CD1c-positive myeloid dendritic cell (primary cell): Measurements from ENCODE around the gene BMPR2.

ENCODE experiments used
- DNase-seq: peaks from one replicate; pipeline ENCODE4 v3.0.0-alpha.2; 2016; ENCODE audit errors: extremely low spot score

The BMPR2 gene

DNA sequence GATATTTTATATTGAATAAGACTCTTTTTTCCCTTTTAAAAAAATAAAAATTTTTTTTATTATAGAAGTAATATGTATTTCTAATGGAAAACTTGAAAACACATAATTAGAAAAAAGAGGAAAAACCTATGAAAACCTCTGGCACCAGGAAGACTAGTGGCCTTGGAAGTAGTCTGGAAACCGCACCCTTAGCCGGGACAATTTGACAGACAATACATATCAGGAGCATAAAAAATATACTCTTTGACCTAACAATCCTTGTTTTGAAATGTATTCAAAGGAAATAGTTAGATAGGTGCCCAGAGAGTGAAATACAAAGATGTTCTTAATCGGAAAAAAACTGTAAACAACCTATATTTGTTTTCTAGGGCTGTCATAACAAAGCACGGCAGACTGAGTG, 223.8 kb downstream of the BMPR2 start:
- no peak for DNase-seq

DNA sequence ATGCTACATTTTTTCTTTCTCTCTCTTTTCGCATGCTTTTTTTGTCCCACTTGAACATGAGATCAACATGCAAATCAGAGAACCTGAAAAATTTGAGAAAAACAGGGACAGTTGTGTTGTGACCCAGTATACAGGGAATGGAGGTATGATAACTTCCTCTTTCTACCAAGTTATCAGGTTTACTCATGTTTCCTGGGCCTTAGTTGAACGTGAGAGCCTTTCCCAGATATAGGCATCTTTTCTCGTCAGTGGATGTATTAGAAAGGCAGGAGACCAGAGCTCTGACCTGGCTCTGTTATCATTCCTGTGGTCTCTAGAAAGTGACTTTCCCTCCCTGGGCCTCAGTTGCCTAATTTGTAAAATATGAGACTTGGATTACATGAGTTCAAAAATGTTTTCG, 228.6 kb downstream of the BMPR2 start:
- peak; percentile 20 for DNase-seq

DNA sequence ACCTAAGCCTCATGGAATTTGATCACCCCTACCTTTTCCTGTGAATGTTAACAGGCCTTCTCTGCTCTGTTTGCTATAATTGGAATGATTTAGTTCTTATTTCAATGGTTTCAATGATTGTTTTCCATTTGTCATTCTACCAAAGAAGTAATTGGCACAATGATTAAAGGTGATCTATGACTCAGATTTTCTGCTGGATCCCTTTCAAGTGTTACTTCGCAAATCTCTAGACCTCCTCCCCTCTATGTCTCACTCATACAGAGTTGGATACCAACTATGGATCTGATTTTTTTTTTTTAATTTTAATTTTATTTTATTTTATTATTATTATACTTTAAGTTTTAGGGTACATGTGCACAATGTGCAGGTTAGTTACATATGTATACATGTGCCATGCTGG, 229.0 kb downstream of the BMPR2 start:
- DNase-seq: no peak

DNA sequence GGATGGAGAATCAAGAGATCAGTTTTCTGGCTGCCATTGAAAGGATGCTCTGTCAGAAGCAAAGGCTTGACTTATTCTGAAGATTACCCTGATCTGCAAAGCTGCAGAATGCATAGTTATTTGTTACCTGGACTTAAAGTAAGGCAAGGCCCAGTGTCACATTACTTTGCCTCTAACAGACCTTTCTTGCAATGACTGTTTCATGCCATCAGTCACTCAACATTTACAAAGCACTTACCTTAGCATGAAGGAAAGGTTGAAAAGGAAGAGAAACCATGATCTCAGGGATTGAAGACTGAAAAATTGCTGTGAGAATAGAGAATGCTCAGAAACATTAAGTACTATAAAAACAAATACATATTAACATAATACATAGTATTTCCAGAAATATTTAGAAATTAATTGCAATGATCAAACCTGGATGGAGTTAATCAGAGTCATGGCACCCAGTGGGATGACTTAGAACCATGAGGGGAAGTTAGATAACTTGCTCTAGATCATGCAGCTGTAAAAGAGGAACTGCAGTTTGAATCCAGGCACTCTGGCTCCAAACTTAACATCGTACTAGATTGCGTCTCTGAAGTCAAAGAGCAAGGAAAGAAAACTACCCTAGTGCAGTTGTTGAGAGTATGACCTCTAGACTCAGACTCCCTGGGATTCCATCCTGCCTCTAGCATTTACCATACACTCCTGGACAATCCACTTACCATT, 232.2 kb downstream of the BMPR2 start:
- peak; percentile 75 for DNase-seq

DNA sequence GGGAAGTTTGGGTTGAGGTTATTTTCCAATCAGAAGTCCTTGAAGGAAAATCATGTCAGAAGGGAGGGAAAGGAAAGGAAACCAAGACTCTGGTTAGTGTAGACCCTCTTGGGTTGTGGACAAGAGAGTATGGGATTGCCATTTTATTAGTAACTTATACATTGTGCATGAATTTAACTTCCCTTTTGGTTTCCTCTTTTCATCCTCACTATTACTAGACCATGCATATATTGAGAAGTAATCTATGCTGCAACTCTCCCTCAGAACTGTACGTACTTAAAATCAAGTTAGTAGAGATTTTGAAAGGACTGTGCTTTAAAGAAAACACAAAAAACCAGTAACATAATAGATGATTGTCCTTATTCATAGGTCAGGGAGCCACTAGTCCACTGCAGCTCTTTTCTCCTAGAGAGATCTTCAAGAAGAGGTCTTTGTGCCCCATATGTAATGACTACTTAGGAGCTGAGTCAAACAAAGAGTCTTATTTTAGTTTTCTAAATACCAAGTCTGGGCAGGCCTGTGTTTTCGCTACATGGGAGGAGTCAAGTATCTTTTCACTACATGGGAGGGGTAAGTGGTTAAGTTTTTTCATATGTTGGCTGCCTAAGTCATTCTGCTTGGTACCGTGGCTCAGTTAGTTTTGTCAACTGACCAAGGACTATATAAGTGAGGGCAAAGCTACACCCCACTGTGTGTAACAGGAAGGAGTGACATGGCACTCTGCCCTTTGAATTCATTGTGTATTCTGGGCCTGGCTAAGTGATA, 233.4 kb downstream of the BMPR2 start:
- DNase-seq: peak; percentile 79

DNA sequence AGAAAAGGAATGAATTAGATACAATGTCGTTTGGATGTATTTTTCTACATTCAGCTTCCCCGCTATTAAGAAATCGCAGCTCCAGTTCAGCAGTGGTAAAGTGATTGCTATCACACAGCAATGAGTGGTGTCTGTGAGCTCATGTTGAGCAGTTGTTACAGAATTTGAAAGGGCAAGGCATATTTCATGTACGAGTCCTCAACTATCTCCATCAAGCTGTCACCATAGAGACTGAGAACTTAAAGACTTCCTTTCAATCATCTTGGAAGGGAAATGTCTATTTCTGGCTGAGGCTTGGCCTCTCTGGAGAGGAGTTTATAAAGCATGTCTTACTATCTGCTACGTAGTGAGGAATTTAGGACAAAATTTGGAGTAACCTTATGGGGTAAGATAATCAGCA, 234.3 kb downstream of the BMPR2 start:
- no peak for DNase-seq

DNA sequence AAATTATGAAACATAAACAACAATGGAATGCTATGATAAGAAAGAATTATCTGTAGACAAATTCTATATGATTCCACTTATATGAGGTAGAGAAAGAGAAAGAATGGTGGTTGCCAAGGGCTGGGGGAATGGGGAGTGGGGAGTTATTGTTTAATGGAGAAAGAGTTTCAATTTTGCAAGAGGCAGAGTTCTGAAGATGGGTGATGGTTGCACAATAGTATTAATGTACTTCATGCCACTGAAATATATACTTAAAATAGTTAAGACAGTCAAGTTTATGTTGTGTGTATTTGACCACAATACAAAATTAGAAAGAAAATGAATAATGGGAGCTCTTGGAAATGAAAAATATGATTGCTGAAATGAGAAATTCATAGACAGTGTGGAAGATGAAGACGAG, 236.0 kb downstream of the BMPR2 start:
- DNase-seq: no peak

DNA sequence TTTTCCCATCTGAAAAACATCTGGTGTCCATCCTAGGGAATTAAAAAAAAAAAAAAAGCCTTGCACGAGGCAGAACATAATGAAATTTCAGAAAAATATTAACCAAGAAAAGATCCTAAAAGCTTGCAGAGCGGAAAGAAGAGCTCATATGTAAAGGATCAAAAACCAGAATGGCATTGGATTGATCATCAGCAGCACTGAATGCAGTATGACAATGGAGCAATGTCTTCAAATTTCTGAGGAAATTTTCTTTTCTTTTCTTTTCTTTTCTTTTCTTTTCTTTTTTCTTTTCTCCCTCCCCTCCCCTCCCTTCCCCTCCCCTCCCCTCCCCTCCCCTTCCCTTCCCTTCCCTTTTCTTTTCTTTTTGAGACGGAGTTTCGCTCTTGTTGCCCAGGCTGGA, 237.4 kb downstream of the BMPR2 start:
- no peak for DNase-seq
